ENCODE data around the gene SUPT3H.

Gene SUPT3H

GRCh38 chr6:44804016-44804415 is 573.7 kb downstream of the SUPT3H start:
- no peak overlapping the region for H3K27ac ChIP-seq
- TF ChIP-seq CTCF (conservative IDR thresholded peaks at IDR 0.05): no peak

GRCh38 chr6:44800784-44801592 is 576.7 kb downstream of the SUPT3H start:
- no peak for TF ChIP-seq CTCF (conservative IDR thresholded peaks at IDR 0.05)
- H3K27ac ChIP-seq: peak overlapping the region; percentile 71

- TF ChIP-seq CTCF (conservative IDR thresholded peaks at IDR 0.05): no peak
- peak overlapping the region; percentile 71 for H3K27ac ChIP-seq
Observed at GRCh38 chr6:44800171-44800783, 577.5 kb downstream of the SUPT3H start.

- no peak for TF ChIP-seq CTCF (conservative IDR thresholded peaks at IDR 0.05)
- no peak overlapping the region for H3K27ac ChIP-seq
Observed at GRCh38 chr6:44797746-44798145, 580.0 kb downstream of the SUPT3H start.

- no peak overlapping the region for H3K27ac ChIP-seq
- TF ChIP-seq CTCF (conservative IDR thresholded peaks at IDR 0.05): no peak
Observed at GRCh38 chr6:44795326-44795725, 582.4 kb downstream of the SUPT3H start.

- H3K27ac ChIP-seq: peak overlapping the region; percentile 43
- no peak for TF ChIP-seq CTCF (conservative IDR thresholded peaks at IDR 0.05)
Observed at GRCh38 chr6:44789806-44790205, 587.9 kb downstream of the SUPT3H start.

GRCh38 chr6:44789061-44789460 is 588.7 kb downstream of the SUPT3H start:
- no peak for TF ChIP-seq CTCF (conservative IDR thresholded peaks at IDR 0.05)
- no peak overlapping the region for H3K27ac ChIP-seq

Measured in VCaP (cell line).